ENCODE measurements around the gene CARS1.

GRCh38 chr11:3002351-3002861, 54.8 kb downstream of the CARS1 start:
- TF ChIP-seq POLR2AphosphoS5 (IDR thresholded peaks at IDR 0.05; ENCODE audit: low read depth): no peak
- no peak for TF ChIP-seq CTCF (IDR thresholded peaks at IDR 0.05; ENCODE audit: insufficient read depth, low read length)

All from HL-60 (cell line).